Measurements from ENCODE around the gene TRAPPC2B. TPM values are rescaled to one million over a fixed set of nuclear protein-coding genes. Genes with fewer than 3 reads are reported as not detected.

TRAPPC2B gene
- total and polyA plus RNA-seq, 2 of the 13 experiments (the other 11 are each of a cell fraction or from before 2014, with no cell fraction given): 13.3 to 17.7 TPM

- H3K4me2 ChIP-seq (ENCODE audit: low read depth, low read length): no peak overlapping the region
- BruUV-seq (replicated peaks): no TSS peak
- no peak overlapping the region for H2AFZ ChIP-seq (ENCODE audit: low read length)
- no peak overlapping the region for H3K27ac ChIP-seq (ENCODE audit: extremely low read length, insufficient read depth, low read length)
- CTCF ChIA-PET (ENCODE audit: low intra/inter-chr PET ratio, low total read pairs): no interaction called here
- H3K36me3 ChIP-seq (replicated peaks in 1 of 2; ENCODE audit: control insufficient read depth in 1 of 2, insufficient read depth in 2 of 2, low read length in 2 of 2): peaks cover 20 to 53% of the 10 kb centered on the region in 2 experiments
- H3K4me1 ChIP-seq (ENCODE audit: insufficient read depth, low read length): peaks cover 20% of the 10 kb centered on the region
- no peaks in the 10 kb centered on the region for H4K20me1 ChIP-seq (ENCODE audit: insufficient read depth, low read length)
- H3K27me3 ChIP-seq (ENCODE audit: control insufficient read depth in 1 of 2, insufficient read depth in 2 of 2, low read length in 2 of 2): no peaks in the 10 kb centered on the region
- FAIRE-seq: no peak
- ATAC-seq: no peak
- H3K79me2 ChIP-seq (ENCODE audit: insufficient read depth, low read length): peaks cover 28% of the 10 kb centered on the region
- H3K4me3 ChIP-seq (replicated peaks in 1 of 3; ENCODE audit: insufficient read depth in 1 of 3, low read depth in 2 of 3, low read length in 3 of 3): no peak overlapping the region
- no peak overlapping the region for H3K9ac ChIP-seq (ENCODE audit: insufficient read depth, low read depth, low read length)
- H3K9me3 ChIP-seq (ENCODE audit: low read length): no peaks in the 10 kb centered on the region
- intact Hi-C loops (cut with micrococcal nuclease; ENCODE audit: unreplicated experiment): loop anchor here (5.0 kb wide), 1 partner anchor 37 kb away; the partner anchor contains the start of genes TRAPPC2B and ZNF547
- POLR2A ChIA-PET: no interaction called here
- no peak for DNase-seq (ENCODE audit: low spot score)
- in situ Hi-C loops (cut with HindIII; ENCODE audit: extremely low pct_ligation_motif_present, low pct_unique_long_range_greater_than_20kb): no loop called here
- TF ChIP-seq ZNF687 (CRISPR knock-in tag; IDR thresholded peaks at IDR 0.05) (no peak), HMG20A (CRISPR knock-in tag; IDR thresholded peaks at IDR 0.05; ENCODE audit: borderline replicate concordance) (no peak), ZFP1 (CRISPR knock-in tag; IDR thresholded peaks at IDR 0.05) (no peak), TBX2 (CRISPR knock-in tag; IDR thresholded peaks at IDR 0.05; ENCODE audit: borderline replicate concordance) (no peak), HNRNPK (IDR thresholded peaks at IDR 0.05; ENCODE audit: low read depth, low read length, poor library complexity, severe bottlenecking) (no peak), SATB2 (CRISPR knock-in tag; IDR thresholded peaks at IDR 0.05) (no peak), JUNB (CRISPR knock-in tag; IDR thresholded peaks at IDR 0.05; ENCODE audit: borderline replicate concordance) (no peak), ZNF609 (CRISPR knock-in tag; IDR thresholded peaks at IDR 0.05; ENCODE audit: borderline replicate concordance) (no peak), ZFP36L2 (CRISPR knock-in tag; IDR thresholded peaks at IDR 0.05) (no peak), YEATS4 (CRISPR knock-in tag; IDR thresholded peaks at IDR 0.05; ENCODE audit: borderline replicate concordance) (no peak), FLYWCH1 (CRISPR knock-in tag; IDR thresholded peaks at IDR 0.05) (no peak), ZNF180 (CRISPR knock-in tag; IDR thresholded peaks at IDR 0.05; ENCODE audit: borderline replicate concordance, low read depth) (no peak), ZFX (CRISPR knock-in tag; IDR thresholded peaks at IDR 0.05; ENCODE audit: low read depth) (no peak)
- TF ChIP-seq, protein P1, sequence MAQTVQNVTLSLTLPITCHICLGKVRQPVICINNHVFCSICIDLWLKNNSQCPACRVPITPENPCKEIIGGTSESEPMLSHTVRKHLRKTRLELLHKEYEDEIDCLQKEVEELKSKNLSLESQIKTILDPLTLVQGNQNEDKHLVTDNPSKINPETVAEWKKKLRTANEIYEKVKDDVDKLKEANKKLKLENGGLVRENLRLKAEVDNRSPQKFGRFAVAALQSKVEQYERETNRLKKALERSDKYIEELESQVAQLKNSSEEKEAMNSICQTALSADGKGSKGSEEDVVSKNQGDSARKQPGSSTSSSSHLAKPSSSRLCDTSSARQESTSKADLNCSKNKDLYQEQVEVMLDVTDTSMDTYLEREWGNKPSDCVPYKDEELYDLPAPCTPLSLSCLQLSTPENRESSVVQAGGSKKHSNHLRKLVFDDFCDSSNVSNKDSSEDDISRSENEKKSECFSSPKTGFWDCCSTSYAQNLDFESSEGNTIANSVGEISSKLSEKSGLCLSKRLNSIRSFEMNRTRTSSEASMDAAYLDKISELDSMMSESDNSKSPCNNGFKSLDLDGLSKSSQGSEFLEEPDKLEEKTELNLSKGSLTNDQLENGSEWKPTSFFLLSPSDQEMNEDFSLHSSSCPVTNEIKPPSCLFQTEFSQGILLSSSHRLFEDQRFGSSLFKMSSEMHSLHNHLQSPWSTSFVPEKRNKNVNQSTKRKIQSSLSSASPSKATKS (CRISPR knock-in tag; IDR thresholded peaks at IDR 0.05): no peak
Observed at GRCh38 chr19:57324992-57325391, 38.4 kb upstream of the TRAPPC2B start.
